ENCODE measurements around the gene KRTAP17-1.
"Not testable (repeated sequence)": the region's sequence is repeated elsewhere in the genome, so short reads cannot be mapped to it uniquely, and the experiment has no call there.

KRTAP17-1 gene

DNA sequence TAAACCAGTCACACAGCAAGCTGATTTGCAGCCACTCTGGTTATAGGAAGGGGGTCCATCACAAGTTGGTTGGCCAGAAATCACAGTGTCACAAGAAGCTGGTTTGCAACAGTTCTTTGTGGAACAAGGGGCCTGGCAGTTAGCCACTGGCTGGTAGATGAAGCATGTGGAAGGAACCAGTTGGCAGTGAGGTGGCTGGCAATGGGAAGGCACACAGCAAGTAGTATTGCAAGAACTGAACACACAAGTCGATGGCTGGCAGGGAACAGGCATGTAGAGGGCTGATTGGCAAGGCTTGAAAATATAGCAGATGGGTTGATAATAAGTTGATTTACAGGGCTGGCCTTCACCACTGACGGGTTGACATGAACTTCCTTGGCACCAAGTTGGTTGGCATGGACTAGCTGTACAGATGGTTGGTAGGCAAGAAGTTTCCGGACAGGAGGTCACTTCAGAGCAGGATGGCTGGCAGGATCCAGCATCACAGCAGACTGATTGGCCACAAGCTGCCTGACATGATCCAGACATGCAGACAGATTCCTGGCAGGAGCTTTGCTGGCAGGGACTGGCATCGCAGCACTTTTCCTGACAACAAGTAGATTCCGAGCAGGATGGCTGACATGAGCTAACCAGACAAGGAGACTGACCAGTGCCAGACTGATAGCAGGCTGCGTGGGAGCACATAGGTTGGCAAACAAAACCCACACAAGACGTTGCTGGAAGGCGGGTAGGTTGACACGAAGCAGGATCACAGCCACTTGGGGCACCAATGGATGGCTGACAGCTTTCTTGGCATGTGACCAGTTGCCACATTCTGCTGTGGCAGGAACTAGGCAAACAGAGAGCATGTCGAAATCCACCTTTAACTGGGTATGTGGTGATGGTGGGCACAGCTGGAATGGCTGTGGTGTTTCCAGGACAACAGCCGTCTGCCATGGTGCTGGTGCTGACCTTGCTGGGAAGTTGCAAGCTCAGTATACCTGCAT lies 13.3 kb downstream of the KRTAP17-1 start, which contains the start of gene KRTAP29-1:
Gene KRTAP29-1, minus strand, starts transcription at position 936 of the 986 bp plus-strand sequence. Its CDS starts 0 bp downstream, at position 936.
- DNase-seq, result no peak

DNA sequence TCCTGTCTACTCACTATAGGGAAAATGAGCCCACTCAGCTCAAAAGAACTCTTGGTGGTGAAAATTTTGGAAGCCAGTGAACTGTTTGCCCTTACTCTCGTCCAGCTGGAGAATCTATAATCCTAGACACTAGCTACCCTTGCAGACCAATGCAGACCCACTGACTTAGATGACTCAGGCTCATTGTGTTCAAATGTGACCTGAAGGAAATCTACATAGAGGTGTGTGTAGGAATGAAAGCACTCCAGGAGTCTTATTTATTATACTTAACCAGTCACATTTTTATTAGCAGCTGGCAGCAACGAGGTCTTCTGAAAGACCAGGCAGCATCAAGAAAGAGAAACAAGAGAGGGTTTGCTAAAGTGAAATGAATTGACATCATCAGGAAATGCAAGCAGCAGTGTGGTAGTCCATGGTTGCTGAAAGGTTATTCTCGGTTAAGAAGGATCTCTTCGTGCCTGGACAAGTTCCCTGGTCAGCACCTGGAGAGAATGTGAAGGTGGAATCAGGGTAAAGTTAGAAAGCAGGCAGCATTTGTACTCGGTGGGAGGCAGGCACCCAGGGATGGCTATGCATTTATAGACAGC lies 14.2 kb downstream of the KRTAP17-1 start:
- no peak for DNase-seq

DNA sequence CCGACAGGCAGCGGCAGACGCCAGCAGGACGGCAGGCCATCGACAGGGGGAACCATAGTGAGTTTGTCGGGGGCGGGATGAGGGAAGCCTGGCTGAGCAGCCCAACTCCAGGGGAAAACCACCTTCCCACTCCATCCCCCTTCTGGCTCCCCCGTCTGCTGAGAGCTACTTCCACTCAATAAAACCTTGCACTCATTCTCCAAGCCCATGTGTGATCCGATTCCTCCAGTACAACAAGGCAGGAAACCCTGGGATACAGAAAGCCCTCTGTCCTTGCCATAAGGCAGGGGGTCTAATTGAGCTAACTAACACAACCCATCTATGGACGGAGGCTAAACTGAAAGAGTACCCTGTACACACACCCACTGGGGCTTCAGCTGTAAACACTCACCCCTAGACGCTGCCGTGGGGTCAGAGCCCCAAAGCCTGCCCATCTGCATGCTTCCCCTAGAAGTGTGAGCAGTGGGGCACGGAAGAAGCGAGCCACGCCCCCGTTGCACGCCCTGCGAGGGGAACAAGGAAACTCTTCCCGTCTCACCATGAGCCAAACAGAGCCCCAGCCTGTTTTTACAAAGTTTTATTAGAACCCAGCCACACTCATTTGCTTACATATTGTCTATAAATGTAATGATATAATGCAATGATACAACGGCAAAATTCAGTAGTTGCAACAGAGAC lies 16.9 kb downstream of the KRTAP17-1 start:
- DNase-seq, result no peak

DNA sequence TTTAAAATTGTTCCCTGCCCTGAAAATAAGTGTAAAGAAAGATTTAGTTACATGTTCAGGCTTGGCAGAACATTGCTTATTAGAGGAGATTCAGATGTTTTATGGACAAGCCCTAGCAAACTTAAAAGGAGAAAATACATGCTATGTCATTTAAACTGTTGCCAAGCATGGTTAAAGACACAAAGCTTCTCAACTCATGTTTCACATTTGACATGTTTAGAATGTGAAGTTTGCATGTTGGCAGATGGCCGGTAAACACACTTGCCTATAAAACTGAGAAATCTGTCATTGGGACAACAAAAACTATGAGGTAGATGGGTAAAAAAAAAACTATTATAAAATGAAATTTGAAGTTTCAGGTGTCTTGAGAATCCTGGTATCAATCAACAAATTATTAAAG lies 18.7 kb downstream of the KRTAP17-1 start:
- no peak for DNase-seq

DNA sequence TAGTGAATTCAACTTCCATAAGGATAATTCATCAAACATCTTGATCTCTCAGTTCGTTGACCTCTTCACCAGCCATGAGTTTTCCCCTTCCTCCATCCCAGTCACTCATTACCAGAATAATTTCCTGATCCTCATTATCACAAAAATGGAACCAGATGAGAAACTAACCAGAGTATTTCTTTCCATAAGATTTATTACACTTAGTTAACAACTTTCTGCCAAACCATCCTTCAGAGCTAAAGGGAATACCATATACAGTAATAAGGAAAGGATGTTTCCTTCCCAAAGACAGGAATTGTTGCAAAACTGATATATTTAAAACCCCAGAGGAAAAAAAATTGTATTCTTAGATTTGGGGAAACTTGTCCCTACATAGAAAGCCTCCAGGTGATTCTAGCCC lies 21.5 kb downstream of the KRTAP17-1 start:
- DNase-seq, result no peak

DNA sequence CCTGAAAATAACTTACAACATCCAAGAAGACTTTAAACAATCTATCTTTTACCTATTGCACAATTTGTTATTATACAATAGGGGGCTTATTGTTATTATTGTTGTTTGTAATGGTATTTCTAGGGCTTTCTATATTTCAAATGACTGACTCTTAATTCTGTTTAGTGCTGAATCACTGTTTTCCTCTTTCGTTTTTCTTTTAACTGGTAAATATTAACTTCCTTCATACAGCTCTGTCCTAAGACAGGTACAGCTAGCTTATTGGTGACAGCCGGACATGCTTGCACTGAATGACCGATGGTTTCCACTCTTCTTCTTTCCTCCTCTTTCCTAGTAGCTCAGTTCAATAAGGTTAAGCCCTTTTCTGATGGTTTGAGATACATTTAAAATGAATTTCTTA lies 28.5 kb downstream of the KRTAP17-1 start:
- DNase-seq, result no peak

DNA sequence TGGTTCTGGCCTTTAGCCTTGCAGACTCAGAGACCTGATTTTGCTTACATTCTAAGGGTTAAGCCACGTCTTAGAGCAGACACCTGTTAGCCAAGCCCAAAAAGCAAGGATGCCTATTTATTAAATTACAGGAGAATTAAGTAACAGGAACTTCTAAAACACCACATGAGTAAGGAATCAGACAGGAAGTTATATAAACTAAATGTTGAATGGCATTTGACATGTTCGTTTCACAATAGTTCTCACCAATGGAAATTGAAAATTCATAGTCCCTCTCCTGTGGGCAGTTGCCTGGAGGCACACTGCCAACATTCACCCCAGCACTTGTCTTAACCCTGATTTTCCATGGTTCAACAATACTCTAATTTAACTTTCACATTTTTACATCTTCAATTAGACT lies 31.0 kb downstream of the KRTAP17-1 start:
- no peak for DNase-seq

DNA sequence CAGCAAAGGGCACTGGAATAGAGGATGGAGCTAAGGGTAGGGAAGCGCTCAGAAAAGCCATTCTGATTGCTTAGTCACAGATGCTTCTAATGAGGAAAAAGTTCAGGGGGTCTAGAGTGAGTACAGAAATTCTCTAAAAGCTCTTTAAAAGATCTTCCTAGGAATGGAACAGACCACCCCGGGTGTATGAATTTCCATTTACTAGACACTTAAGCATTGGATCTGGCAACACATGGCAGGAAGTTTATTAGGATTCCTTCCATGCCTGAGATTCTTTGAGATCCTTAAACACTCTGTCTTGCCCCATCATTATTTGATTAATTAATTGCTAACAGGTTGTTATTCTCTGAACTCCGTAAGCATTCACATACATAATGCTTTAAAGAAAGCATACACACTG lies 31.5 kb downstream of the KRTAP17-1 start:
- DNase-seq, result no peak

DNA sequence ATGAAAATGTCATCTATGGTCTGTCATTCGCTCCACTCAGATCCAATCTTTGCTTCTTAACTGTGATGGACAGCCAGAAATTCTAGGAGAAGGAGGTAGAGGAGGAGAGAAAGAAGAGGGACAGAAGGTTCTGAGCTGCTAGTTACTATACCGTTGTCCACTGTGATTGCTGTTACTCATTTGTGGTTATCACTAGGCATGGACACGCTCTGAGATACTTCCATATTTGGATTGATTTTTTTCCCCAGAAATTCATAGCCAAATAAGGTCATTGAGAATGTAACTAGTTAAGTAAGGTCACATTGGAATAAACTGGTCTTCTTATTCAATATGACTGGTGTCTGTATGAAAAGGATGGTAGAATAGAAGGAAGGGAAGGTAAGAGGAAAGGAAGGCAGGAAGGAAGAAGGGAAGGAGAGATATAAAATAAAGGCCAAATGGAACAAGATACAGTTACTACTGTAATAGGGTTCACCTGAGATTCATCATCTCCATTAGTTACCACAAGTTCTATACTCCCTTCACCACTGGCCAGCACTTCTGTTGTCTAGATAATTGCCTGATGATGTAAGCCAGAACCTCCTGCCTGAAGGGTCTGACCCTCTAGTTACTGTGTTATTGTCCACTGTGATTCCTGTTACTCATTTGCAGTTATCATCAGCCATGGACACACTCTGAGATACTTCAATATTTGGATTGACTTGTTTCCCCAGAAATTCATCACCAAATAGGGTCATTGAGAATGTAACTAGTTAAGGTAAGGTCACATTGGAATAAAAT lies 37.1 kb downstream of the KRTAP17-1 start:
- DNase-seq, result no peak

DNA sequence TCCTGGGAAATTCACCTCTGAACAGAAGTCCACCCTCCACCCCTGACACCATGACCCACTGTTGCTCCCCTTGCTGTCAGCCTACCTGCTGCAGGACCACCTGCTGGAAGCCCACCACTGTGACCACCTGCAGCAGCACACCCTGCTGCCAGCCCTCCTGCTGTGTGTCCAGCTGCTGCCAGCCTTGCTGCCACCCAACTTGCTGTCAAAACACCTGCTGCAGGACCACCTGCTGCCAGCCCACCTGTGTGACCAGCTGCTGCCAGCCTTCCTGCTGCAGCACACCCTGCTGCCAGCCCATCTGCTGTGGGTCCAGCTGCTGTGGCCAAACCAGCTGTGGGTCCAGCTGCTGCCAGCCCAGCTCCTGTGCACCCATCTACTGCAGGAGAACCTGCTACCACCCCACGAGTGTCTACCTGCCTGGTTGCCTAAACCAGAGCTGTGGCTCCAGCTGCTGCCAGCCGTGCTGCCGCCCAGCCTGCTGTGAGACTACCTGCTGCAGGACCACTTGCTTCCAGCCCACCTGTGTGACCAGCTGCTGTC lies 39.8 kb downstream of the KRTAP17-1 start, which contains the start of gene KRTAP9-7:
Gene KRTAP9-7, plus strand, starts transcription at position 51 of the 543 bp plus-strand sequence. Its CDS starts 0 bp downstream, at position 51.
- not testable (repeated sequence) for DNase-seq

DNA sequence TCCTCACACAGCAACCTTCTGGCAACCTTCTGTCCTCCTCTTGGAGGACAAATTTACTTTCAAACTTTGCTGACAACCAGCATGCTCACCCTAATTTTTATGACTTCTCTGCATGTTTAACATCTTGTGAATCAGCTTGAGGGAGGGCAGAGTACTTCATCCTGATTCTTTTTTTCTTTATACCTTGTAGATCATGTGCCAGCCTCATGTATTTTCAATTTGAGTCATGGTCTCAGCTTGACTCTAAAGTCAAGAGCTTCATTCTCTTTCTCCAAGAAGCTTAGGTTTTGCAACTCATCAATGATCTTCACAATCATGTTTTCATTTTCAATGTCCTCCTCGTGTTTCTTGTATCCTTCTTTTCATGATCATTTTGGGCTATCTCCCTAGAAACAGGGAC lies 43.7 kb downstream of the KRTAP17-1 start:
- DNase-seq, result no peak

DNA sequence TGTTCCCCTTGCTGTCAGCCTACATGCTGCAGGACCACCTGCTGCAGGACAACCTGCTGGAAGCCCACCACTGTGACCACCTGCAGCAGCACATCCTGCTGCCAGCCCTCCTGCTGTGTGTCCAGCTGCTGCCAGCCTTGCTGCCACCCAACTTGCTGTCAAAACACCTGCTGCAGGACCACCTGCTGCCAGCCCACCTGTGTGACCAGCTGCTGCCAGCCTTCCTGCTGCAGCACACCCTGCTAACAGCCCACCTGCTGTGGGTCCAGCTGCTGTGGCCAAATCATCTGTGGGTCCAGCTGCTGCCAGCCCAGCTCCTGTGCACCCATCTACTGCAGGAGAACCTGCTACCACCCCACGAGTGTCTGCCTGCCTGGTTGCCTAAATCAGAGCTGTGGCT lies 44.2 kb downstream of the KRTAP17-1 start:
- DNase-seq, result not testable (repeated sequence)

DNA sequence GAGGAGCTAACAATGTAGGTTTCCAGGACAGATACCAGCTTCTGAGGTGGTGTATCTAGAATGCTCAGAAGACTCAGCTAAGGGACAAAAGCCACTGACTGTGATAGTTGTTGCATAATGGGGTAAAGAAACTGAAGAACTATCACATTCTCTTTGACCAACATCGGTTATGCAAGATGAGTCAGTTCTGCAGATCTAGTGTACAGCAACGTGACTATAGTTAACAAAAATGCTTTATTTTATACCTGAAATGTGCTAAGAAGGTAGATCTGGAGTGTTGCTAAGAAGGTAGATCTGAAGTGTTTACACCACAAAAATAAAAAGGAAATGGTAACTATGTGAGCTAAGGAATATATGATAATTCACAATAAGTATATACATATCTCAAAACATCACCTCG lies 47.8 kb downstream of the KRTAP17-1 start:
- no peak for DNase-seq

DNA sequence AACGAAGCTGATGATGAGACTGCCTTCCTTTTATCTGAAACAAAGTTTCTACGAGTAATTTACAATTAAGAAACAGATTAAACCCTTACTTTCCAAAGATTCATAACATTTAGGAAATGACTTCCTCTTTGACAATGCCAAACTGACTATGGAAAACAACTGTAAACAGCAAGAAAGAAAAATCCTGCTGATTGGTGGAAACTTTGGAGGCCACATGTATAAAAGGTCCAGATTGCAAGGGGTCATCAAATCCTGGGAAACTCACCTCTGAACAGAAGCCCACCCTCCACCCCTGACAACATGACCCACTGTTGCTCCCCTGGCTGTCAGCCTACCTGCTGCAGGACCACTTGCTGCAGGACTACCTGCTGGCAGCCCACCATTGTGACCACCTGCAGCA lies 50.4 kb downstream of the KRTAP17-1 start, which contains the start of gene KRTAP9-6:
Gene KRTAP9-6, plus strand, starts transcription at position 301 of the 400 bp plus-strand sequence. Its CDS starts 0 bp downstream, at position 301.
- no peak for DNase-seq

All from NCI-H1105 (cell line).